ENCODE data around the gene NUCKS1.
A peak's percentile ranks its signal among the peaks of the same experiment; 100 is the strongest.

The NUCKS1 gene

DNA sequence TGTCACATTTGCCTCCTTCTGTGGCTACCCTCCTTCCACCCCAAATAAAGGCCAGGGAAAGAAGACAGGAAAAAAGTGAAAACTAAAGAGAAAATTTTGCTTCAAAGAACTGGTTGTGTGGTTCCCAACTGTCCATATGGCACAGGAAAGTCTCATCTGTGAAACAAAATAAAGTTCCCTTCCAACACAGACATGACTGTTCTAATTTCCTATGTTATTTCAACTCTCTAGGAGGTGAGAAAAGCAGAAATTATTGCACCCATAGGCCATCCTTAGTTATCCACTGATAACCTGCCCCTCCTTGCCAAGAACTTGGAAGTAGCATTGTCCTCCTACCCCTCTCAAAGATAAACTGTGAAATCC is 33.4 kb upstream of the NUCKS1 start:
- H3K4me3 ChIP-seq (ENCODE audit: low read length), result no peak overlapping the region
- no peak overlapping the region for H3K27ac ChIP-seq (ENCODE audit: low read depth, low read length)
- H3K4me1 ChIP-seq (ENCODE audit: control insufficient read depth, insufficient read depth, low read length), result peaks cover 2% of the 10 kb centered on the region
- H3K9ac ChIP-seq (ENCODE audit: low read length), result no peak overlapping the region
- no peaks in the 10 kb centered on the region for H3K27me3 ChIP-seq (ENCODE audit: control insufficient read depth, insufficient read depth, low read length)
- H3K36me3 ChIP-seq (ENCODE audit: control insufficient read depth, insufficient read depth, low read length), result no peaks in the 10 kb centered on the region

DNA sequence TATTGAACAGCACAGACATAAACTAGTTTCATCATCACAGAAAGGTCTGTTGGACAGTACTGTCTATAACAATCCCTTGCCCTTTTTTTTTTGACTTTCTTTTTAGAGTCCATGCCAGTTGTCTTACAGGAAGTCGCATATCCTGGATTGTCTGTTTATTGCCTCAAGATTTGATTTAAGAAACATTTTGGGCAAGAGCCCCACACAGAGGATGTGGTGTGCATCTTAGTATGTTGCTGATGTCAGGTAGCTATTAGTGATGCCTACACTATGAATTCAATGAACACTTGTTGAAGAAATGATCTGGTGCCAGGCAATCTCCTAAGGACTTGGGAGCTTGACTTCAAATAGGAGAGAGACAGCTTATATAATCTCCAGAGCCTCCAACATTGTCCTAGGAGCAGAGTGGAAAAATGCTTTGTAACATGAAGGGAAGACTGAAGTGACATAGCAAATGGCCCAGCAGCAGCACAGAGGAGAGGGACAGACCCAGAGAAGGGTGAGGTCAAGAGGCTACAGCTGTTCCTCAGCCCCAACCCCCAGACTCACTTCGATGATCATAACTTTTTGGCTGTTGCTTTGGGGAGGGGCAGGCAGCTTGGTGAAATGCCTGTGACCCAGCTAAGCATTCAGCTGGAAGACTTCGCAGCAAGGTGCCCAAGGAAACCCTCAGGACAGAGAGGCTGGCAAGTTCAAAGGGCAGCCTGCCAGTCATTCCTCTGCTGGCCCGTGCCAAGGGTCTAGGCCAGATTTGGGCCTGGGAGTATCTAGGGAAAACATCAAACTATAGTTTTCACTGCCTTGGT is 32.8 kb upstream of the NUCKS1 start:
- no peaks in the 10 kb centered on the region for H3K27me3 ChIP-seq (ENCODE audit: control insufficient read depth, insufficient read depth, low read length)
- no peak overlapping the region for H3K9ac ChIP-seq (ENCODE audit: low read length)
- H3K4me1 ChIP-seq (ENCODE audit: control insufficient read depth, insufficient read depth, low read length), result peaks cover 2% of the 10 kb centered on the region
- no peak overlapping the region for H3K27ac ChIP-seq (ENCODE audit: low read depth, low read length)
- no peaks in the 10 kb centered on the region for H3K36me3 ChIP-seq (ENCODE audit: control insufficient read depth, insufficient read depth, low read length)
- H3K4me3 ChIP-seq (ENCODE audit: low read length), result no peak overlapping the region

DNA sequence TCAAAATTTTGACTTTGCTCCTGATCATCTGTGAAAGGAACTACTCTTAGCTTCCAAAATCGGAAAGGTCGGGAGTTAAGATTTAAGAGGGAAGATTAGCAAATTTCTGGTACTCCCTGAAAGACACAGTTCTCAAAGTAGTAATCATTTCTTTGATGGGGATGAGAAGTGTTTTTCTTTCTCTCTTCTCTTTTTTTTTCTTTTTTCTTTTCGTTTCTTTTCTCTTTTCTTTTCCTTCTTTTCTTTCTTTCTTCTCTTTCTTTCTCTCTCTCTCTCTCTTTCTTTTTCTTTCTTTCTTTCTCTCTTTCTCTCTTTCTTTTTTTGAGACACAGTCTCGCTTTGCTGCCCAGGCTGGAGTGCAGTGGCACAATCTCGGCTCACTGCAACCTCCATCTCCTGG is 30.4 kb upstream of the NUCKS1 start:
- Histone ChIP-seq H3K9ac (ENCODE audit: low read length) (no peak overlapping the region), H3K4me3 (ENCODE audit: low read length) (no peak overlapping the region), H3K4me1 (ENCODE audit: control insufficient read depth, insufficient read depth, low read length) (peaks cover 5% of the 10 kb centered on the region), H3K27me3 (ENCODE audit: control insufficient read depth, insufficient read depth, low read length) (no peaks in the 10 kb centered on the region), H3K36me3 (ENCODE audit: control insufficient read depth, insufficient read depth, low read length) (no peaks in the 10 kb centered on the region), H3K27ac (ENCODE audit: low read depth, low read length) (no peak overlapping the region)

DNA sequence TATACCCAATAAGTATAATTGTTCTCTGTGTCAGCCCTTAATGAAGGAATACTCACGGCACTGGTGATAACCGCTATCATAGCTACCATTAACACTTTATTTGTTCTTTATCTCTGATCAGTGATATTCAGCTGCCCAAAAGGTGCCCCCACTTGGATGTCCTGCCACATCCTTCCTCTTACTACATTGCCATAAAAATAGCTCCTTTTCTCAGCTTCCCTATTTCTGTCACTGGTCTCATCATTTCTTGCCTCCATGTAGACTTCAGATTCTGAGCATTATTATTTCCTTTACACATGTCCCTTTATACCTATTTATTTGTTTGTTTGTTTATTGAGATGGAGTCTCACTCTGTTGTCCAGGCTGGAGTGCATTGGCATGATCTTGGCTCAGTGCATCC is 28.0 kb upstream of the NUCKS1 start:
- H3K27ac ChIP-seq (ENCODE audit: low read depth, low read length), result no peak overlapping the region
- H3K4me3 ChIP-seq (ENCODE audit: low read length), result no peak overlapping the region
- no peaks in the 10 kb centered on the region for H3K27me3 ChIP-seq (ENCODE audit: control insufficient read depth, insufficient read depth, low read length)
- no peak overlapping the region for H3K9ac ChIP-seq (ENCODE audit: low read length)
- H3K4me1 ChIP-seq (ENCODE audit: control insufficient read depth, insufficient read depth, low read length), result peaks cover 2% of the 10 kb centered on the region
- H3K36me3 ChIP-seq (ENCODE audit: control insufficient read depth, insufficient read depth, low read length), result no peaks in the 10 kb centered on the region

DNA sequence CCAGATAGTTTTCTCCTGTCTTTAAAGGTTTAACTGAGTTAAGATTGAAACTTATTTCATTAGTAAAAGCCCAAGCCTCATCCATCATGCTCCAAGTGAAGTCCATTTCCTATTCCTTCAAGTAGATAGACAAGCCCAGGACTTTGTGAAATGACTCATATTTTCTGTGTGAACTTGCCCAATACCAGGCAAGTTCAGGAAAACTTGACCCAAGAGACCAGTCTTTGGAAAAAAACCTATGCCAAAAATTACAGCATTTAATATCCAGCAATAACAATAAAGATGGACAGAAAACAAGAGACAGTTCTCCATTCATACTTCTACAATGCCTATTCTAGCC is 25.7 kb upstream of the NUCKS1 start:
- H3K9ac ChIP-seq (ENCODE audit: low read length), result no peak overlapping the region
- H3K27me3 ChIP-seq (ENCODE audit: control insufficient read depth, insufficient read depth, low read length), result no peaks in the 10 kb centered on the region
- H3K36me3 ChIP-seq (ENCODE audit: control insufficient read depth, insufficient read depth, low read length), result no peaks in the 10 kb centered on the region
- H3K27ac ChIP-seq (ENCODE audit: low read depth, low read length), result no peak overlapping the region
- peak overlapping the region; percentile 95 for H3K4me3 ChIP-seq (ENCODE audit: low read length)
- H3K4me1 ChIP-seq (ENCODE audit: control insufficient read depth, insufficient read depth, low read length), result peaks cover 2% of the 10 kb centered on the region

DNA sequence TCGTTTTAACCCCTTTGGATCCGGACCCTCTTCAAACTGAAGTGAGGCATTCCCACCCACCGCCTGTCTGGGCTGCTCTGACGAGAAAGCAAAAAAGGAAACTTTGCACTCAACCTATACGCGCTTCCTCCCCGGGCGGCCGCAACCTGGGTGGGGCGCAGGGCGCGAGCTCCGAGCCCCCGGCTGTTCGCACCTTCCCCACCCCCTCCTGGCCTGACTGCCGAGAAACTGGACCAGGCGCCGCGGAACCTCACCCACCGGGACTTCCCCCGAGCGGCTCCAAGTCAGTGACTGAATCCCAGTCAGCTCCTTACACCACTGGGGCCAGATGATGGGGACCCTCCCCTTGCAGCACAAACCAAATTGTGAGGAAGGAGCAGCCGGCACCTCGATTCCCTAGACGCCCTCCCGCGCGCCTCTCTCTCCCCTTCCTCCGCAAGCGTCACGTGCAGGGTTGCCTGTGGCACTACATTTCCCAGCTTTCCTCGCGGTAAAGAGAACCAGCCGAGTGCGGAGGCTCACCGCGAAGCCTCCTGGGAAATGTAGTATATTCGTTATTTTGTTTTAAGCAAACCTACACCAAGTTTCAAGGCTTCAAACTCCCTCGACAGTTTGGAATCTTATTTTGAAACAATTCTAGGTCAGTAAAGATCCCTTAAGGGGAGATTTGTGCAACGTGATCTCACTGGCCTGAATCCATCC is 25.2 kb upstream of the NUCKS1 start, which contains the start of gene RAB29:
RAB29 (minus strand) TSS at position 468 of the 702 bp plus-strand sequence. CDS start 526 bp downstream, outside the sequence.
- no peaks in the 10 kb centered on the region for H3K36me3 ChIP-seq (ENCODE audit: control insufficient read depth, insufficient read depth, low read length)
- H3K27me3 ChIP-seq (ENCODE audit: control insufficient read depth, insufficient read depth, low read length), result no peaks in the 10 kb centered on the region
- H3K27ac ChIP-seq (ENCODE audit: low read depth, low read length), result peak within 1 kb of the TSS; percentile 2
- peak within 1 kb of the TSS; percentile 95 for H3K4me3 ChIP-seq (ENCODE audit: low read length)
- peak within 1 kb of the TSS; percentile 67 for H3K9ac ChIP-seq (ENCODE audit: low read length)
- H3K4me1 ChIP-seq (ENCODE audit: control insufficient read depth, insufficient read depth, low read length), result peaks cover 2% of the 10 kb centered on the region

DNA sequence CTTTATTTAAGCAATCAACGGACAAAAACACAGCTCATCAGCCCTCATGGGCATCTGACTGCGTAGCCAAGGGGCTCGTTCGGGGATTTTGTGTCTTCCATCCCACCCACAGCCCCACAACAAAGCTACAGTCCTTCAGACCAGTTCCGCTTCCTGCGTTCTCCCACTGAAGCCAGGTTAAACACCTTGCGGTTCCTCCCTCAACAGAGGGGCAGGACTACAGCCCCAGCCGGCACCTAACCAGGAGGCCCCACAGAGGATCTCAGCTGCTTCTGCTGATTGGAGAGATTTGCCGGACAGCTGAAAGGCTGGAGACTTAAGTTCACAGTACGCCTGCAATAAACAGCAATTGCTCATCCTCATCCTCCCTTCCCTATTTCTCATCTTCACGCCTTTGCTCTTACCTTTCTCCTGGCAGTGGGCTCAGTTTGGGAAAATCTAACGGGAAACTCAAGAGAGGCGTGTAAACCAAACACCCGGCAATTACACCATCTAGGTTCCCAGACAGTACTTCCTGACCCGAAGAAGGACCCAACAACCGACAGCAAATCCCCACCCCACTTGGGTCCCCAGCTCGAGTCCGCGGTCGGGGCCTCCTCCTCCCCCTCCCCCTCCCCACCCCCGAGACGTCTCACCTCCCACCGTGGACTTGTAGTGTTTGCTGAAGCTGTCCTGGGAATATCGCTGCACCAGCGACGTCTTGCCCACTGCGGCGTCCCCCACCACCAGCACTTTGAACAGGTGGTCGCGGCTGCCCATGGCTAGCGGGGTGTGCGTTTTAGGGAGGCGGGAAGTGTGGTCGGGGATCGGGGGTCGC is 24.4 kb upstream of the NUCKS1 start:
- peaks cover 5% of the 10 kb centered on the region for H3K4me1 ChIP-seq (ENCODE audit: control insufficient read depth, insufficient read depth, low read length)
- H3K4me3 ChIP-seq (ENCODE audit: low read length), result peak overlapping the region; percentile 95
- peak overlapping the region; percentile 2 for H3K27ac ChIP-seq (ENCODE audit: low read depth, low read length)
- H3K9ac ChIP-seq (ENCODE audit: low read length), result peak overlapping the region; percentile 67
- no peaks in the 10 kb centered on the region for H3K27me3 ChIP-seq (ENCODE audit: control insufficient read depth, insufficient read depth, low read length)
- H3K36me3 ChIP-seq (ENCODE audit: control insufficient read depth, insufficient read depth, low read length), result no peaks in the 10 kb centered on the region

DNA sequence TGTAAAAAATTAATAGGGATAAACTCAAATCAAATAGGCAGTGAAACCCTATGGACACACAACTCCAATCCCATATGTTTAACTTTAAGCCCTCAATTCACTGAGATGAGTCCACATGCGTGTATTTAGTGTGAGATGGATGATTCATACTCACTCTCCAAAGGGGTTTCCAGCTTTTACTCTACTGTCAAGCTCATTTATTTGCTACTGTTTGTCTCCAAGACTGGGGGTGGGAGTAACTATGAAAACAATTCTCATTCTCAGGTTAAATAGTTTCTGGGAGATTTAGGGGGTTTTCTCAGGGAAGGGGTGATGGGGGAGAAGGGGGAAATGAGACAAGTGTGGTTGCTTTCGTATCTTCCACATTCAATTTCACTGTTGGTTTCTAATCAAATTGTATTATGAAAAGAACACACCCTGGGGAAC is 22.6 kb upstream of the NUCKS1 start:
- Histone ChIP-seq H3K27me3 (ENCODE audit: control insufficient read depth, insufficient read depth, low read length) (no peaks in the 10 kb centered on the region), H3K27ac (ENCODE audit: low read depth, low read length) (no peak overlapping the region), H3K9ac (ENCODE audit: low read length) (no peak overlapping the region), H3K4me1 (ENCODE audit: control insufficient read depth, insufficient read depth, low read length) (peaks cover 5% of the 10 kb centered on the region), H3K4me3 (ENCODE audit: low read length) (no peak overlapping the region), H3K36me3 (ENCODE audit: control insufficient read depth, insufficient read depth, low read length) (no peaks in the 10 kb centered on the region)

DNA sequence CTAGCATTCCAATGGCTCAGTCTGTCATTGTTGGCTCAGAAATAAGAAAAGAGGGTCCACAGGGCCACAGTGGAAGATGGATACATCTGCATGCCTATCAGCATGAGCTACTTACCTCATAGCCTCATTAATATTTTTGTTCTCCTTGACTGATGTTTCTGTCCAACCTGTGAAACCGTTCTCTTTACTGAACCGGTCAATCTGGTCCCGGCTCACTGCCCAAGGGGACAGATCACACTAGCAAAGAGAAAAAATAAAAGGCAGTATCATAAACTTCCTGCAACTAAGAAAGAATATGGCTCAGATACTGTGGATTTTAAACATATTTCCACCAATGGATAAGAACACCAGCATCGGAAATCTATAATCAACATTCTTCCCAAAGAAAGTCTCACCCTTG is 20.6 kb upstream of the NUCKS1 start:
- H3K27me3 ChIP-seq (ENCODE audit: control insufficient read depth, insufficient read depth, low read length), result no peaks in the 10 kb centered on the region
- no peaks in the 10 kb centered on the region for H3K36me3 ChIP-seq (ENCODE audit: control insufficient read depth, insufficient read depth, low read length)
- H3K4me1 ChIP-seq (ENCODE audit: control insufficient read depth, insufficient read depth, low read length), result peaks cover 3% of the 10 kb centered on the region
- H3K9ac ChIP-seq (ENCODE audit: low read length), result no peak overlapping the region
- no peak overlapping the region for H3K27ac ChIP-seq (ENCODE audit: low read depth, low read length)
- no peak overlapping the region for H3K4me3 ChIP-seq (ENCODE audit: low read length)

DNA sequence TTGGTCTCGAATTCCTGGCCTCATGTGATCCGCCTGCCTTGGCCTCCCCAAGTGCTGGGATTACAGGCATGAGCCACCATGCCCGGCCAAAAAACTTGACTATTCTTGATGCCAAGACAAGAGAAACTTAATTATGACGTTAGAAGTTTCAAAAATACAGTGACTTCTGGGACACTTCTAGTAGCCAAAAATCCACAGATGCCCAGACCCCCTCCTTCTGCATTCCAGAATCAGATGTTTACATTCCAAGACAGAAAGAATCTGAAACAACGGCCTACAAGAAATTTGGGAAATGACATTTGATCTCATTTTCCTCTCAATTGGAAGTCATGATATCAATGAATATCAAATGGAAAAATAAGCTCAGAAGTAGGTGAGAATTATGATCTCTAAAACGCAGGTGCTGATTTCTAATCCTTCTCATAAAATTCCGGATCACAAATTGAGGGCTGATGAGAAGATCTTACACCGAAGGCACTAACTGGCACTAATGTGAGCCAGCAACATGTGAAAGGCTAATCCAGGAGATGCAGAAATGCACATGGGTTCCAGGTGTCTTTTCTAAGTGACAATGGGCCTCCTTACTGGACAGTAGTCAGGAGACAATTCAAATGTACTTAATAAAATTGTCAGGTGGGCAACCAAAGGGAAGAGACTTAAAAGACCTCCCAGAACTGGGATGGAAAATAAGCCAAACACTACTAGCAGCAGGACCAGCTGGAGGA is 19.8 kb upstream of the NUCKS1 start:
- Histone ChIP-seq H3K4me3 (ENCODE audit: low read length) (no peak overlapping the region), H3K36me3 (ENCODE audit: control insufficient read depth, insufficient read depth, low read length) (no peaks in the 10 kb centered on the region), H3K4me1 (ENCODE audit: control insufficient read depth, insufficient read depth, low read length) (peaks cover 2% of the 10 kb centered on the region), H3K27ac (ENCODE audit: low read depth, low read length) (no peak overlapping the region), H3K9ac (ENCODE audit: low read length) (no peak overlapping the region), H3K27me3 (ENCODE audit: control insufficient read depth, insufficient read depth, low read length) (no peaks in the 10 kb centered on the region)

DNA sequence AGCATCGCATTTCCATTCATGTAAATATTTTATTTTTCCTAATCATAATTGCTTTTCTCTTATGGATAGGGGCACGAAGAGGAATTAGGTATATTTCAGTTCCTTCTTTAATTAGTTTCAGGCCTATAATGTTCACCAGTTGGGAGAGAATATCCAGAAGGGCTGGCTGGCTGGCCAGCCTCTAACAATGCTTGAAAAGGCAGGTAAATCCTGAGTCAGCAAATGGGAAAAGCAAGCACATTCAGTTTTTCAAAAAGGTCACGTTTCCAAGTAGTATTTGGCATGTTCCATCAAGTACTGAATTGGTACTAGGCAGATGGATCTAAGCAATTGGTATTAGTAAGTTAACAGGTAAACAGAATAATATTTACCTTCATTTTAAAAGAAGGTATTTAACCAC is 17.3 kb upstream of the NUCKS1 start:
- Histone ChIP-seq H3K4me3 (ENCODE audit: low read length) (no peak overlapping the region), H3K27me3 (ENCODE audit: control insufficient read depth, insufficient read depth, low read length) (no peaks in the 10 kb centered on the region), H3K9ac (ENCODE audit: low read length) (no peak overlapping the region), H3K36me3 (ENCODE audit: control insufficient read depth, insufficient read depth, low read length) (no peaks in the 10 kb centered on the region), H3K27ac (ENCODE audit: low read depth, low read length) (no peak overlapping the region), H3K4me1 (ENCODE audit: control insufficient read depth, insufficient read depth, low read length) (peaks cover 2% of the 10 kb centered on the region)

DNA sequence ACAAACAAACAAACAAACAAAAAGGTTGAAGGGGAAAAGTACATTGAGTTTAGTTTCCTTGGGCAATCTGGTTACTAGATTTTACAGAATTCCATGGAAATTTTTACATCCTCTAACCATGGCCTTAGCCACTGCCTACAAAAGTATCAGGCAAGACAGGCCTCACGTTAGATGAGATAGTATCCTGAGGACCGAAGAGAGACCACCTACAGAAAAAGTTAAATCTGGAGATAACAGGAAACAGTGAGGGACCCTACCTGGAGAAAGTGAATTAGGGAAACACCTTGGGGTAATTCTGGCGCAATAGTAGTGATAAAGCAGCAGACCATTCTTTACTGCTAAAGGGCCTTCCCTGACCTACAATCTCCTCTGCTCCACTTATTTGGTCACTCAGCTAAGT is 16.6 kb upstream of the NUCKS1 start:
- Histone ChIP-seq H3K27ac (ENCODE audit: low read depth, low read length) (no peak overlapping the region), H3K36me3 (ENCODE audit: control insufficient read depth, insufficient read depth, low read length) (no peaks in the 10 kb centered on the region), H3K9ac (ENCODE audit: low read length) (no peak overlapping the region), H3K4me3 (ENCODE audit: low read length) (no peak overlapping the region), H3K4me1 (ENCODE audit: control insufficient read depth, insufficient read depth, low read length) (peaks cover 2% of the 10 kb centered on the region), H3K27me3 (ENCODE audit: control insufficient read depth, insufficient read depth, low read length) (no peaks in the 10 kb centered on the region)
